H1 (cell line): ENCODE data around the gene TPRKB. TPM values are rescaled to one million over a fixed set of nuclear protein-coding genes. Genes with fewer than 3 reads are reported as not detected.

Experiments used
- CTCF ChIA-PET: fragments of 300-600 bp; sonication (Branson Sonifier 250); formaldehyde crosslinking; loops from one replicate; lab custom pipeline; 2021; ENCODE audit not compliant: partially characterized antibody; lab: Charles Lee
- POLR2A ChIA-PET: fragments of 300-600 bp; sonication (Branson Sonifier 250); formaldehyde crosslinking; loops from one replicate; lab custom pipeline; 2021; ENCODE audit warnings: inconsistent platforms; ENCODE audit not compliant: partially characterized antibody; lab: Charles Lee
- DNase-seq, 2 experiments: peaks; one replicate each; pipeline versions ENCODE4 v3.0.0 to v3.0.0-alpha.2; 2010 to 2022; ENCODE audit warnings: low spot score in 2 of 2, low read depth in 1 of 2, mixed read lengths in 1 of 2
- FAIRE-seq: peaks from 2 replicates; lab custom pipeline; 2011; peaks lifted over from hg19 to GRCh38; lab: Jason Lieb, UNC
- H2AFZ ChIP-seq: 2 replicates; pipeline ENCODE4 v1.8.1; 2012; ENCODE audit warnings: low read length, inconsistent platforms
- H2AK5ac ChIP-seq: 2 replicates; pipeline ENCODE4 v1.6.1; 2013; ENCODE audit warnings: low read depth, low read length
- H2BK120ac ChIP-seq: replicated peaks from 2 replicates; pipeline ENCODE3; 2013; ENCODE audit warnings: low read depth, low read length, inconsistent platforms
- H2BK12ac ChIP-seq: 2 replicates; pipeline ENCODE4 v1.6.1; 2013; ENCODE audit warnings: low read depth, low read length
- H2BK15ac ChIP-seq: 2 replicates; pipeline ENCODE4 v1.6.1; 2013; ENCODE audit warnings: low read length
- H2BK20ac ChIP-seq: 2 replicates; pipeline ENCODE4 v1.6.1; 2013; ENCODE audit warnings: low read length
- H2BK5ac ChIP-seq: 2 replicates; pipeline ENCODE4 v1.6.1; 2013; ENCODE audit warnings: low read depth, low read length
- H3K14ac ChIP-seq: 2 replicates; pipeline ENCODE4 v1.6.1; 2013; ENCODE audit warnings: inconsistent platforms; ENCODE audit not compliant: insufficient read length
- H3K18ac ChIP-seq: 2 replicates; pipeline ENCODE4 v1.6.1; 2013; ENCODE audit warnings: low read length; ENCODE audit errors: extremely low read depth
- H3K23ac ChIP-seq: 2 replicates; pipeline ENCODE4 v1.6.1; 2013; ENCODE audit warnings: inconsistent platforms; ENCODE audit not compliant: insufficient read length
- H3K23me2 ChIP-seq: 2 replicates; pipeline ENCODE4 v1.6.1; 2013; ENCODE audit warnings: low read depth, low read length
- H3K27ac ChIP-seq: 2 replicates; pipeline ENCODE4 v1.6.1; 2011; ENCODE audit warnings: low read depth, low read length, inconsistent platforms
- H3K27me3 ChIP-seq, 4 experiments: replicated peaks in 1 of 4; 1 replicate in 1 of 4; 2 replicates in 3 of 4; pipeline versions ENCODE4 v1.6.1 to v1.8.1; 2011 to 2013; ENCODE audit warnings: low read length in 3 of 4, mild to moderate bottlenecking in 3 of 4, inconsistent platforms in 2 of 4, mixed read lengths in 2 of 4, moderate library complexity in 1 of 4; ENCODE audit not compliant: control insufficient read depth in 3 of 4, insufficient read depth in 3 of 4; ENCODE audit errors: extremely low read depth in 1 of 4
- H3K36me3 ChIP-seq, 4 experiments: 2 replicates each; pipeline versions ENCODE4 v1.6.1 to v1.8.1; 2011 to 2013; ENCODE audit warnings: mild to moderate bottlenecking in 4 of 4, low read length in 3 of 4, moderate library complexity in 2 of 4, control low read depth in 1 of 4, inconsistent platforms in 1 of 4; ENCODE audit not compliant: insufficient read depth in 4 of 4, control insufficient read depth in 2 of 4
- H3K4ac ChIP-seq: replicated peaks from 2 replicates; pipeline ENCODE3; 2013; ENCODE audit warnings: low read length, low read depth, mixed read lengths, inconsistent platforms; ENCODE audit not compliant: insufficient read length
- H3K4me1 ChIP-seq, 4 experiments: replicated peaks in 1 of 4; 1 replicate in 1 of 4; 2 replicates in 3 of 4; pipeline versions ENCODE4 v1.6.1 to v1.8.1; 2011 to 2013; ENCODE audit warnings: low read length in 3 of 4, inconsistent platforms in 2 of 4, mixed read lengths in 1 of 4; ENCODE audit not compliant: insufficient read depth in 4 of 4, control insufficient read depth in 3 of 4
- H3K4me2 ChIP-seq, 2 experiments: 2 replicates each; pipeline versions ENCODE4 v1.6.1 to v1.8.1; 2011 to 2013; ENCODE audit warnings: low read depth in 2 of 2, low read length in 2 of 2, control low read depth in 1 of 2, inconsistent platforms in 1 of 2, mild to moderate bottlenecking in 1 of 2; ENCODE audit not compliant: insufficient read depth in 1 of 2
- H3K4me3 ChIP-seq, 4 experiments: fragments of 200-600, 300-600 bp in 1 of 4; sonication (generic), shearing (Covaris generic), sonication (Bioruptor Twin) in 1 of 4; 2 replicates each; pipeline versions ENCODE4 v1.5.1 to v1.8.1; 2011 to 2016; ENCODE audit warnings: low read length in 4 of 4, low read depth in 3 of 4, control low read depth in 2 of 4, inconsistent platforms in 2 of 4, mild to moderate bottlenecking in 2 of 4, mixed read lengths in 1 of 4, moderate library complexity in 1 of 4; ENCODE audit not compliant: insufficient read depth in 2 of 4; ENCODE audit errors: extremely low read depth in 1 of 4
- H3K56ac ChIP-seq: replicated peaks from 2 replicates; pipeline ENCODE3; 2013; ENCODE audit warnings: low read depth, mild to moderate bottlenecking, mixed read lengths, low read length, inconsistent platforms; ENCODE audit not compliant: insufficient read length
- H3K79me1 ChIP-seq: 2 replicates; pipeline ENCODE4 v1.6.1; 2013; ENCODE audit warnings: low read depth, low read length, control low read depth
- H3K79me2 ChIP-seq, 2 experiments: 2 replicates each; pipeline versions ENCODE4 v1.6.1 to v1.8.1; 2012 to 2013; ENCODE audit warnings: low read length in 2 of 2, mild to moderate bottlenecking in 2 of 2, inconsistent platforms in 1 of 2; ENCODE audit not compliant: insufficient read depth in 2 of 2, control insufficient read depth in 1 of 2
- H3K9ac ChIP-seq, 4 experiments: replicated peaks in 1 of 4; 1 replicate in 1 of 4; 2 replicates in 3 of 4; pipeline versions ENCODE4 v1.6.1 to v1.8.1; 2011 to 2013; ENCODE audit warnings: low read depth in 3 of 4, low read length in 3 of 4, control low read depth in 2 of 4, mild to moderate bottlenecking in 2 of 4, moderate library complexity in 2 of 4, inconsistent platforms in 1 of 4; ENCODE audit errors: extremely low read depth in 1 of 4
- H3K9me3 ChIP-seq, 2 experiments: 2 replicates each; pipeline versions ENCODE4 v1.6.1 to v1.8.1; 2012 to 2013; ENCODE audit warnings: mild to moderate bottlenecking in 2 of 2, moderate library complexity in 2 of 2, control low read depth in 1 of 2, inconsistent platforms in 1 of 2, low read depth in 1 of 2, low read length in 1 of 2, mixed read lengths in 1 of 2; ENCODE audit not compliant: insufficient read depth in 2 of 2
- H4K20me1 ChIP-seq, 2 experiments: replicated peaks in 1 of 2; 2 replicates each; pipeline versions ENCODE3 to v1.8.1; 2011 to 2013; ENCODE audit warnings: inconsistent platforms in 2 of 2, low read length in 2 of 2, mild to moderate bottlenecking in 1 of 2; ENCODE audit not compliant: insufficient read depth in 2 of 2, control insufficient read depth in 1 of 2
- H4K5ac ChIP-seq: 2 replicates; pipeline ENCODE4 v1.6.1; 2013; ENCODE audit warnings: low read length, low read depth, mixed read lengths, inconsistent platforms; ENCODE audit not compliant: insufficient read length
- H4K8ac ChIP-seq: 2 replicates; pipeline ENCODE4 v1.8.0; 2013; ENCODE audit warnings: mild to moderate bottlenecking, moderate library complexity, low read length, inconsistent platforms; ENCODE audit not compliant: insufficient read depth; ENCODE audit errors: extremely low read depth
- H4K91ac ChIP-seq: replicated peaks from 2 replicates; pipeline ENCODE3; 2013; ENCODE audit warnings: low read length, mixed read lengths, inconsistent platforms; ENCODE audit not compliant: insufficient read length
- ASH2L ChIP-seq: fragments of 200-600, 300-600 bp; sonication (generic); IDR thresholded peaks from one replicate; pipeline ENCODE4 v1.7.1; 2017; ENCODE audit warnings: low read length
- BACH1 ChIP-seq: IDR thresholded peaks from 2 replicates; pipeline ENCODE4 v1.6.1; 2012; ENCODE audit warnings: low read length, improper control_type of control experiment
- CHD2 ChIP-seq: IDR thresholded peaks from 2 replicates; pipeline ENCODE4 v1.6.1; 2012; ENCODE audit warnings: low read length, improper control_type of control experiment
- FOSL1 ChIP-seq: IDR thresholded peaks from 2 replicates; pipeline ENCODE4 v1.6.1; 2011; ENCODE audit warnings: mild to moderate bottlenecking, low read depth, low read length, moderate library complexity; ENCODE audit not compliant: insufficient read depth
- KDM4A ChIP-seq: IDR thresholded peaks from one replicate; pipeline ENCODE4 v1.7.1; 2012; ENCODE audit warnings: low read depth, mild to moderate bottlenecking, moderate library complexity, low read length, inconsistent platforms; ENCODE audit not compliant: severe bottlenecking
- MAFK ChIP-seq: IDR thresholded peaks from 2 replicates; pipeline ENCODE4 v1.6.1; 2012; ENCODE audit warnings: low read depth, mild to moderate bottlenecking, improper control_type of control experiment, low read length
- PHF8 ChIP-seq: fragments of 200-600 bp; sonication (generic); conservative IDR thresholded peaks from 2 replicates; pipeline ENCODE4 v1.7.1; 2012; ENCODE audit warnings: low read depth, mild to moderate bottlenecking, inconsistent platforms, low read length, moderate library complexity
- TEAD4 ChIP-seq: IDR thresholded peaks from 2 replicates; pipeline ENCODE4 v1.6.1; 2012; ENCODE audit warnings: low read depth, low read length, inconsistent platforms, mixed read lengths
- WGBS, 2 experiments: shearing (Covaris generic) in 1 of 2; methylation state at CpG; one replicate each; pipeline versions ENCODE4 v1.1.6 to v1.1.7; 2013 to 2015; ENCODE audit warnings: low lambda C conversion rate in 2 of 2, mixed read lengths in 2 of 2, inconsistent platforms in 1 of 2, low coverage in 1 of 2, missing lambda C conversion rate in 1 of 2; ENCODE audit not compliant: insufficient replicate concordance in 2 of 2, insufficient coverage in 1 of 2, insufficient read length in 1 of 2; ENCODE audit errors: extremely low coverage in 1 of 2, missing lambda C conversion rate in 1 of 2; 5-methylcytosine and 5-hydroxymethylcytosine counted together
- polyA plus RNA-seq, 7 experiments: library from polyadenylated mRNA; depleted of rRNA in 3 of 7; stranded (reverse) in 5 of 7; unstranded in 2 of 7; fragments of >200 nt in 5 of 7; fragments of 200-250 nt in 2 of 7; gene quantifications; 1 replicate in 5 of 7; 2 replicates in 1 of 7; 4 replicates in 1 of 7; pipeline versions ENCODE4 v1.2.1 to v1.2.3, GENCODE V29; 2011 to 2013; ENCODE audit warnings: missing spikeins in 2 of 7, mixed read lengths in 2 of 7
- total RNA-seq: library from RNA; stranded (reverse); fragmentation: NEBNext Ultra II Directional; extraction: Animal tissue kit (Norgen Biotek cat#: 25700); gene quantifications from 2 replicates; pipeline ENCODE4 v1.2.1, GENCODE V29; 2021
- TF ChIP-seq, protein P1 (sequence below), 3 experiments: IDR thresholded peaks; 1 replicate in 2 of 3; 2 replicates in 1 of 3; pipeline versions ENCODE4 v1.5.1 to v1.6.1; 2011; ENCODE audit warnings: low read length in 3 of 3, mild to moderate bottlenecking in 3 of 3, inconsistent platforms in 2 of 3, low read depth in 1 of 3, moderate library complexity in 1 of 3; ENCODE audit not compliant: insufficient read depth in 1 of 3; ENCODE audit errors: control extremely low read depth in 1 of 3
- TF ChIP-seq, protein P2 (sequence below): IDR thresholded peaks from 2 replicates; pipeline ENCODE4 v1.6.1; 2011; ENCODE audit warnings: low read depth, mild to moderate bottlenecking, low read length; ENCODE audit not compliant: insufficient read depth

TPRKB gene
- total and polyA plus RNA-seq, 2 of the 8 experiments (the other 6 are each of a cell fraction or from before 2014, with no cell fraction given): 40.3 to 41.6 TPM

DNA sequence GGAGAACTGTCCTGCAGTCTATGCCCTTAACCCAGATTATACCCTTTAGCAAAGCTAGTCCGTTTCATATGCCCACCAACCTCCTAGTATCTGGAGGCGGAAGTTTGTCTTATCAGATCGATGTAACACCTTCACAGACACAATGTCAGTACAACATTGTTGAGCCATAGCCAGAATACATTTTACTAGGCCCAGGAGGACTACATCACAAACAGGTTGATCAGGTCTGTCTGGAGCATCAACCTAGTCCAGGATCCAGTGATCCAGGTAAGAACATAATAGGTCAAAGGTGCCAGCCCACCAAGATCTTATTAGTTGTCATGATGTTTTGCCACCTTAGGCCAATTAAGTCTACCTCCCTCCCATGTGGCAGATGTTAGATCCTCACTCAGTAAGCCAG lies 2.0 kb upstream of the TPRKB start:
- 0 out of 8 replicates have a peak, but pooled peaks cover 0 to 3% (median under 1%) of the 10 kb centered on the region in 4 experiments for H3K36me3 ChIP-seq
- WGBS, 2 experiments: 95% methylated on average over 3 of the region's 3 CpGs; no CpG with 5 or more reads in 1 of the 2 experiments
- peaks cover 2 to 9% of the 10 kb centered on the region in 2 experiments; a peak in 3 of 4 replicates for H3K9me3 ChIP-seq

More for the DNA sequence above, 2.0 kb upstream of the TPRKB start:
- no peak overlapping the region for H4K8ac ChIP-seq
- peaks cover 6% of the 10 kb centered on the region; the same call in 1 of the 2 replicates for H3K23me2 ChIP-seq
- ChIA-PET CTCF (interaction anchor here (1.8 kb wide), 1 partner anchor 84 kb away, joined by 5 read pairs; no protein-coding TSS in a partner anchor), POLR2A (no interaction called here)
- H2AFZ ChIP-seq: no peak overlapping the region
- H3K79me2 ChIP-seq: peaks cover 0 to 9% of the 10 kb centered on the region in 2 experiments; a peak in 2 of 4 replicates
- H2BK20ac ChIP-seq: no peak overlapping the region
- H2BK12ac ChIP-seq: no peak overlapping the region
- no peaks in the 10 kb centered on the region for H3K79me1 ChIP-seq
- no peak overlapping the region for H3K27ac ChIP-seq
- no peak overlapping the region for H2BK15ac ChIP-seq
- H4K91ac ChIP-seq: no peak overlapping the region
- DNase-seq (no peak), FAIRE-seq (no peak)
- H3K18ac ChIP-seq: no peak overlapping the region
- H3K4me1 ChIP-seq: peaks cover 0 to 4% (median 1%) of the 10 kb centered on the region in 4 experiments; a peak in 2 of 7 replicates
- no peak overlapping the region for H3K9ac ChIP-seq
- no peak overlapping the region for H4K5ac ChIP-seq
- H4K20me1 ChIP-seq: no peaks in the 10 kb centered on the region
- no peak overlapping the region for H2AK5ac ChIP-seq
- H2BK120ac ChIP-seq: no peak overlapping the region
- H2BK5ac ChIP-seq: no peak overlapping the region
- H3K4ac ChIP-seq: no peak overlapping the region
- H3K23ac ChIP-seq: no peak overlapping the region
- H3K56ac ChIP-seq: no peak overlapping the region
- H3K27me3 ChIP-seq: peaks cover 11 to 36% (median 26%) of the 10 kb centered on the region in 4 experiments
- no peak overlapping the region for H3K4me3 ChIP-seq
- no peak overlapping the region for H3K4me2 ChIP-seq
- TF ChIP-seq BACH1 (no peak), KDM4A (no peak), FOSL1 (no peak), PHF8 (no peak), MAFK (no peak), CHD2 (no peak), ASH2L (no peak), TEAD4 (no peak)
- TF ChIP-seq, protein P1, sequence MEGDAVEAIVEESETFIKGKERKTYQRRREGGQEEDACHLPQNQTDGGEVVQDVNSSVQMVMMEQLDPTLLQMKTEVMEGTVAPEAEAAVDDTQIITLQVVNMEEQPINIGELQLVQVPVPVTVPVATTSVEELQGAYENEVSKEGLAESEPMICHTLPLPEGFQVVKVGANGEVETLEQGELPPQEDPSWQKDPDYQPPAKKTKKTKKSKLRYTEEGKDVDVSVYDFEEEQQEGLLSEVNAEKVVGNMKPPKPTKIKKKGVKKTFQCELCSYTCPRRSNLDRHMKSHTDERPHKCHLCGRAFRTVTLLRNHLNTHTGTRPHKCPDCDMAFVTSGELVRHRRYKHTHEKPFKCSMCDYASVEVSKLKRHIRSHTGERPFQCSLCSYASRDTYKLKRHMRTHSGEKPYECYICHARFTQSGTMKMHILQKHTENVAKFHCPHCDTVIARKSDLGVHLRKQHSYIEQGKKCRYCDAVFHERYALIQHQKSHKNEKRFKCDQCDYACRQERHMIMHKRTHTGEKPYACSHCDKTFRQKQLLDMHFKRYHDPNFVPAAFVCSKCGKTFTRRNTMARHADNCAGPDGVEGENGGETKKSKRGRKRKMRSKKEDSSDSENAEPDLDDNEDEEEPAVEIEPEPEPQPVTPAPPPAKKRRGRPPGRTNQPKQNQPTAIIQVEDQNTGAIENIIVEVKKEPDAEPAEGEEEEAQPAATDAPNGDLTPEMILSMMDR (IDR thresholded peaks at IDR 0.05; ENCODE audit: control extremely low read depth in 1 of 3, insufficient read depth in 1 of 3, low read depth in 1 of 3, low read length in 3 of 3): no peak
- TF ChIP-seq, protein P2, sequence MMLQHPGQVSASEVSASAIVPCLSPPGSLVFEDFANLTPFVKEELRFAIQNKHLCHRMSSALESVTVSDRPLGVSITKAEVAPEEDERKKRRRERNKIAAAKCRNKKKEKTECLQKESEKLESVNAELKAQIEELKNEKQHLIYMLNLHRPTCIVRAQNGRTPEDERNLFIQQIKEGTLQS: no peak
- TF ChIP-seq, all 59 proteins: peak for 0
- H3K14ac ChIP-seq: no peak overlapping the region
